ENCODE results near the gene CSTF3.
A peak's percentile ranks its signal among the peaks of the same experiment; 100 is the strongest.
"Not testable (repeated sequence)": the region's sequence is repeated elsewhere in the genome, so short reads cannot be mapped to it uniquely, and the experiment has no call there.

The CSTF3 gene

GRCh38 chr11:33168709-33169200 lies 7.5 kb upstream of the CSTF3 start:
- no peak for TF ChIP-seq CTCF (IDR thresholded peaks at IDR 0.05; ENCODE audit: low read depth, low read length)
- Histone ChIP-seq H3K9me3 (no peaks in the 10 kb centered on the region), H3K27me3 (no peaks in the 10 kb centered on the region), H3K36me3 (no peaks in the 10 kb centered on the region), H3K4me1 (no peaks in the 10 kb centered on the region), H3K4me3 (ENCODE audit: low read depth, low read length) (no peak overlapping the region)
- no peak for DNase-seq

- no peak for DNase-seq
- H3K9me3 ChIP-seq, result no peaks in the 10 kb centered on the region
- H3K27me3 ChIP-seq, result no peaks in the 10 kb centered on the region
- H3K4me1 ChIP-seq, result no peaks in the 10 kb centered on the region
- no peak for TF ChIP-seq CTCF (IDR thresholded peaks at IDR 0.05; ENCODE audit: low read depth, low read length)
- no peaks in the 10 kb centered on the region; the same call in 1 of the 2 replicates for H3K36me3 ChIP-seq
- H3K4me3 ChIP-seq (ENCODE audit: low read depth, low read length), result no peak overlapping the region
These were observed 1.6 kb upstream of the CSTF3 start for GRCh38 chr11:33162831-33163230.

GRCh38 chr11:33160587-33160986 lies 693 bp downstream of the CSTF3 start:
- no peaks in the 10 kb centered on the region for H3K27me3 ChIP-seq
- H3K36me3 ChIP-seq, result no peaks in the 10 kb centered on the region; the same call in 1 of the 2 replicates
- H3K4me3 ChIP-seq (ENCODE audit: low read depth, low read length), result peak overlapping the region; percentile 95
- no peak for DNase-seq
- no peaks in the 10 kb centered on the region for H3K4me1 ChIP-seq
- no peaks in the 10 kb centered on the region for H3K9me3 ChIP-seq
- no peak for TF ChIP-seq CTCF (IDR thresholded peaks at IDR 0.05; ENCODE audit: low read depth, low read length)

- no peaks in the 10 kb centered on the region for H3K9me3 ChIP-seq
- DNase-seq, result no peak
These were observed 1.1 kb downstream of the CSTF3 start for GRCh38 chr11:33160136-33160535.

GRCh38 chr11:33159378-33159867 lies 1.9 kb downstream of the CSTF3 start:
- not testable (repeated sequence) for DNase-seq, H3K36me3 ChIP-seq, H3K9me3 ChIP-seq, H3K27me3 ChIP-seq, H3K4me1 ChIP-seq
- peak overlapping the region; percentile 95 for H3K4me3 ChIP-seq (ENCODE audit: low read depth, low read length)

More at GRCh38 chr11:33160136-33160535, 1.1 kb downstream of the CSTF3 start:
- Histone ChIP-seq H3K27me3 (no peaks in the 10 kb centered on the region), H3K4me3 (ENCODE audit: low read depth, low read length) (peak overlapping the region; percentile 95), H3K4me1 (no peaks in the 10 kb centered on the region), H3K36me3 (no peaks in the 10 kb centered on the region; the same call in 1 of the 2 replicates)
- TF ChIP-seq CTCF (IDR thresholded peaks at IDR 0.05; ENCODE audit: low read depth, low read length), result no peak

- TF ChIP-seq CTCF (IDR thresholded peaks at IDR 0.05; ENCODE audit: low read depth, low read length), result no peak
- peak overlapping the region; percentile 28 for H3K4me3 ChIP-seq (ENCODE audit: low read depth, low read length)
- no peak for DNase-seq
These were observed 2.5 kb downstream of the CSTF3 start for GRCh38 chr11:33158596-33159275.

More at GRCh38 chr11:33158596-33159275, 2.5 kb downstream of the CSTF3 start:
- H3K9me3 ChIP-seq, result no peaks in the 10 kb centered on the region
- H3K27me3 ChIP-seq, result no peaks in the 10 kb centered on the region
- H3K36me3 ChIP-seq, result no peaks in the 10 kb centered on the region; the same call in 1 of the 2 replicates
- no peaks in the 10 kb centered on the region for H3K4me1 ChIP-seq

All from BE2C (cell line).